MM.1S (cell line): ENCODE results near the gene UGT2B17.
A peak's percentile ranks its signal among the peaks of the same experiment; 100 is the strongest.
"Not testable (repeated sequence)": the region's sequence is repeated elsewhere in the genome, so short reads cannot be mapped to it uniquely, and the experiment has no call there.

Experiments
- DNase-seq: peaks from one replicate; pipeline ENCODE4 v3.0.0-alpha.2; 2015
- H2AFZ ChIP-seq: fragments of 300-600 bp; sonication (generic); 2 replicates; pipeline ENCODE4 v1.6.0; 2016; ENCODE audit warnings: antibody characterized with exemption, low read length
- H3F3A ChIP-seq: fragments of 300-600 bp; sonication (generic); 2 replicates; pipeline ENCODE4 v1.6.1; 2016; ENCODE audit warnings: mild to moderate bottlenecking, antibody characterized with exemption, low read length, moderate library complexity, mixed read lengths; ENCODE audit not compliant: insufficient read depth
- H3K27ac ChIP-seq: fragments of 300-600 bp; sonication (generic); 2 replicates; pipeline ENCODE4 v1.5.1; 2016; ENCODE audit warnings: mild to moderate bottlenecking, low read length
- H3K27me3 ChIP-seq: fragments of 300-600 bp; sonication (generic); replicated peaks from 2 replicates; pipeline ENCODE4 v1.6.0; 2016; ENCODE audit warnings: low read length; ENCODE audit not compliant: insufficient read depth
- H3K36me3 ChIP-seq: fragments of 300-600 bp; sonication (generic); replicated peaks from 2 replicates; pipeline ENCODE4 v1.6.1; 2016; ENCODE audit warnings: mild to moderate bottlenecking, low read length, mixed read lengths; ENCODE audit not compliant: insufficient read depth
- H3K4me1 ChIP-seq: fragments of 300-600 bp; sonication (generic); 2 replicates; pipeline ENCODE4 v1.6.1; 2016; ENCODE audit warnings: low read length, mixed read lengths
- H3K4me2 ChIP-seq: fragments of 300-600 bp; sonication (generic); 2 replicates; pipeline ENCODE4 v1.6.0; 2016; ENCODE audit warnings: low read depth, low read length
- H3K4me3 ChIP-seq: fragments of 300-600 bp; sonication (generic); 2 replicates; pipeline ENCODE4 v1.5.1; 2016; ENCODE audit warnings: low read length, mixed read lengths
- H3K79me2 ChIP-seq: fragments of 300-600 bp; sonication (generic); 2 replicates; pipeline ENCODE4 v1.6.1; 2016; ENCODE audit warnings: mixed run types, low read length, mixed read lengths
- H3K9ac ChIP-seq: fragments of 300-600 bp; sonication (generic); 2 replicates; pipeline ENCODE4 v1.6.1; 2016; ENCODE audit warnings: low read length, mixed read lengths
- H3K9me2 ChIP-seq: fragments of 300-600 bp; sonication (generic); replicated peaks from 2 replicates; pipeline ENCODE4 v1.6.1; 2016; ENCODE audit warnings: mild to moderate bottlenecking, low read length, mixed read lengths; ENCODE audit not compliant: insufficient read depth
- H3K9me3 ChIP-seq: fragments of 300-600 bp; sonication (generic); replicated peaks from 2 replicates; pipeline ENCODE4 v1.6.1; 2016; ENCODE audit warnings: mild to moderate bottlenecking, low read length, mixed read lengths; ENCODE audit not compliant: insufficient read depth
- H4K20me1 ChIP-seq: fragments of 300-600 bp; sonication (generic); 2 replicates; pipeline ENCODE4 v1.6.1; 2016; ENCODE audit warnings: mild to moderate bottlenecking, low read length, moderate library complexity, mixed read lengths; ENCODE audit not compliant: insufficient read depth
- CTCF ChIP-seq: fragments of 300-600 bp; sonication (generic); IDR thresholded peaks from 2 replicates; pipeline ENCODE4 v1.5.1; 2016; ENCODE audit warnings: antibody characterized with exemption, low read length, mixed read lengths
- EZH2 ChIP-seq: fragments of 300-600 bp; sonication (generic); optimal IDR thresholded peaks from 2 replicates; pipeline ENCODE3; 2017; ENCODE audit warnings: low read depth, mild to moderate bottlenecking, antibody characterized with exemption, low read length, mixed read lengths
- EZH2phosphoT487 ChIP-seq: fragments of 300-600 bp; sonication (generic); IDR thresholded peaks from 2 replicates; pipeline ENCODE4 v1.6.1; 2018; ENCODE audit warnings: antibody characterized with exemption, low read length

The UGT2B17 gene

GRCh38 chr4:68552818-68553811 lies 23.0 kb downstream of the UGT2B17 start:
- H3K27me3 ChIP-seq, H3K9me3 ChIP-seq, H2AFZ ChIP-seq, H4K20me1 ChIP-seq, H3K4me3 ChIP-seq, H3F3A ChIP-seq, H3K9ac ChIP-seq, H3K9me2 ChIP-seq, H3K36me3 ChIP-seq: not testable (repeated sequence)
- Histone ChIP-seq H3K27ac (peak overlapping the region; percentile 54; the same call in 1 of the 2 replicates), H3K79me2 (peaks cover 27% of the 10 kb centered on the region; the same call in 1 of the 2 replicates), H3K4me1 (peaks cover 10% of the 10 kb centered on the region), H3K4me2 (peak overlapping the region; percentile 31; the same call in 1 of the 2 replicates)
- peak; percentile 19 for DNase-seq

DNA sequence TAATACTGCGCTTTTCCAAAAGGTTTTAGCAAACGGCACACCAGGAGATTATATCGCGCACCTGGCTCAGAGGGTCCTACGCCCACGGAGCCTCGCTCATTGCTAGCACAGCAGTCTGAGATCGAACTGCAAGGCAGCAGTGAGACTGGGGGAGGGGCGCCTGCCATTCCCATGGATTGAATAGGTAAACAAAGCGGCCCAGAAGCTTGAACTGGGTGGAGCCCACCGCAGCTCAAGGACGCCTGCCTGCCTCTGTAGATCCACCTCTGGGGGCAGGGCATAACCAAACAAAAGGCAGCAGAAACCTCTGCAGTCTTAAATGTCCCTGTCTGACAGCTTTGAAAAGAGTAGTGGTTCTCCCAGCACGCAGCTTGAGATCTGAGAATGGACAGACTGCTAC lies 33.4 kb downstream of the UGT2B17 start:
- H3K9ac ChIP-seq, H3K4me1 ChIP-seq, H3K4me2 ChIP-seq, H2AFZ ChIP-seq, H3K9me2 ChIP-seq, H3K4me3 ChIP-seq, H3K79me2 ChIP-seq, H3K27me3 ChIP-seq, H3K27ac ChIP-seq, H3F3A ChIP-seq, H4K20me1 ChIP-seq, DNase-seq, H3K9me3 ChIP-seq: not testable (repeated sequence)
- peaks cover 21% of the 10 kb centered on the region for H3K36me3 ChIP-seq

DNA sequence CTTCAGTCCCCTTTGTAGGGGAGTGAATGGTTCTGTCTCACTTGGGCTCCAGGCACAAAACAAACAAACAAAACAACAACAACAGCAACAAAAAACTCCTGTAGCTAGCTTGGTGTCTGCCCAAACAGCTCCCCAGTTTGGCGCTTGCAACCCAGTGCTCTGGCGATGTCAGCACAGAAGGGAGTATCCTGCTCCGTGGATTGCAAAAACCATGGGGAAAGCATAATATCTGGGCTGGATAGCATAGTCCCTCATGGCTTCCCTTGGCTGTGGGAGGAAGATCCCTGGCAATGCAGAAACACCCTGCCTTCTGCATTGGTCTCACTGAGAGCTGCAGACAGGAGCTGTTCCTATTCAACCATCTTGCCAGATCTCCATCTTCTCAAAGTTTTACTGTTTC lies 39.7 kb downstream of the UGT2B17 start:
- H3K4me3 ChIP-seq = no peak overlapping the region
- H3K4me1 ChIP-seq = no peaks in the 10 kb centered on the region
- H3K27me3 ChIP-seq = no peaks in the 10 kb centered on the region
- DNase-seq = no peak
- H3K36me3 ChIP-seq = peaks cover 26% of the 10 kb centered on the region
- no peak overlapping the region for H2AFZ ChIP-seq
- H3K79me2 ChIP-seq = no peaks in the 10 kb centered on the region
- no peaks in the 10 kb centered on the region for H3K9me3 ChIP-seq
- H4K20me1 ChIP-seq = no peaks in the 10 kb centered on the region
- no peak for TF ChIP-seq CTCF
- no peak for TF ChIP-seq EZH2
- TF ChIP-seq EZH2phosphoT487 = no peak
- H3F3A ChIP-seq = no peaks in the 10 kb centered on the region
- no peak overlapping the region for H3K27ac ChIP-seq
- H3K4me2 ChIP-seq = no peak overlapping the region
- no peak overlapping the region for H3K9ac ChIP-seq
- H3K9me2 ChIP-seq = no peaks in the 10 kb centered on the region

- no peak overlapping the region for H3K4me2 ChIP-seq
- no peak overlapping the region for H3K27ac ChIP-seq
- no peaks in the 10 kb centered on the region for H3K4me1 ChIP-seq
- peaks cover 26% of the 10 kb centered on the region for H3K36me3 ChIP-seq
- TF ChIP-seq CTCF (no peak), EZH2 (no peak), EZH2phosphoT487 (no peak)
- H3K4me3 ChIP-seq = no peak overlapping the region
- no peaks in the 10 kb centered on the region for H3K9me3 ChIP-seq
- no peak overlapping the region for H3K9ac ChIP-seq
- no peak for DNase-seq
- no peak overlapping the region for H2AFZ ChIP-seq
- H3K27me3 ChIP-seq = no peaks in the 10 kb centered on the region
- H4K20me1 ChIP-seq = no peaks in the 10 kb centered on the region
- no peaks in the 10 kb centered on the region for H3K9me2 ChIP-seq
- H3K79me2 ChIP-seq = no peaks in the 10 kb centered on the region
- no peaks in the 10 kb centered on the region for H3F3A ChIP-seq
These were observed 40.1 kb downstream of the UGT2B17 start for GRCh38 chr4:68535974-68536373.

GRCh38 chr4:68522232-68522631 lies 53.9 kb downstream of the UGT2B17 start:
- not testable (repeated sequence) for DNase-seq, H3K9me3 ChIP-seq, H3K36me3 ChIP-seq, H4K20me1 ChIP-seq, H3K79me2 ChIP-seq, H3K27me3 ChIP-seq, H2AFZ ChIP-seq, H3F3A ChIP-seq, H3K4me3 ChIP-seq, H3K9ac ChIP-seq, H3K4me2 ChIP-seq, H3K9me2 ChIP-seq, H3K4me1 ChIP-seq, H3K27ac ChIP-seq
